ENCODE data around the gene PDZD2. TPM values are rescaled to one million over a fixed set of nuclear protein-coding genes. Genes with fewer than 3 reads are reported as not detected.
"Not testable (repeated sequence)": the region's sequence is repeated elsewhere in the genome, so short reads cannot be mapped to it uniquely, and the experiment has no call there.

PDZD2 gene
- total and polyA plus RNA-seq, 2 experiments from 2014 or later: 8.3 to 16.9 TPM

GRCh38 chr5:32038523-32038922, 399.6 kb downstream of the PDZD2 start:
- Histone ChIP-seq H3K4me3 (no peak overlapping the region), H3K79me2 (replicated peaks; ENCODE audit: insufficient read depth) (no peaks in the 10 kb centered on the region), H4K20me1 (replicated peaks; ENCODE audit: insufficient read depth) (no peaks in the 10 kb centered on the region), H3K4me1 (ENCODE audit: insufficient read depth) (no peaks in the 10 kb centered on the region; the same call in 1 of the 2 replicates), H3K27ac (ENCODE audit: low read depth) (no peak overlapping the region), H3K36me3 (ENCODE audit: insufficient read depth) (peaks cover 4% of the 10 kb centered on the region; the same call in 1 of the 2 replicates), H3K4me2 (no peak overlapping the region), H3K9me2 (ENCODE audit: insufficient read depth) (no peaks in the 10 kb centered on the region), H3K27me3 (ENCODE audit: insufficient read depth) (no peaks in the 10 kb centered on the region), H3F3A (replicated peaks; ENCODE audit: low read depth) (no peaks in the 10 kb centered on the region), H2AFZ (no peak overlapping the region)
- no peak for DNase-seq (ENCODE audit: low spot score)
- peaks cover 5% of the 10 kb centered on the region; the same call in 1 of the 3 replicates for H3K4me1 Mint-ChIP-seq
- ATAC-seq: no peak
- no peak overlapping the region for H3K27ac Mint-ChIP-seq
- TF ChIP-seq, protein P1, sequence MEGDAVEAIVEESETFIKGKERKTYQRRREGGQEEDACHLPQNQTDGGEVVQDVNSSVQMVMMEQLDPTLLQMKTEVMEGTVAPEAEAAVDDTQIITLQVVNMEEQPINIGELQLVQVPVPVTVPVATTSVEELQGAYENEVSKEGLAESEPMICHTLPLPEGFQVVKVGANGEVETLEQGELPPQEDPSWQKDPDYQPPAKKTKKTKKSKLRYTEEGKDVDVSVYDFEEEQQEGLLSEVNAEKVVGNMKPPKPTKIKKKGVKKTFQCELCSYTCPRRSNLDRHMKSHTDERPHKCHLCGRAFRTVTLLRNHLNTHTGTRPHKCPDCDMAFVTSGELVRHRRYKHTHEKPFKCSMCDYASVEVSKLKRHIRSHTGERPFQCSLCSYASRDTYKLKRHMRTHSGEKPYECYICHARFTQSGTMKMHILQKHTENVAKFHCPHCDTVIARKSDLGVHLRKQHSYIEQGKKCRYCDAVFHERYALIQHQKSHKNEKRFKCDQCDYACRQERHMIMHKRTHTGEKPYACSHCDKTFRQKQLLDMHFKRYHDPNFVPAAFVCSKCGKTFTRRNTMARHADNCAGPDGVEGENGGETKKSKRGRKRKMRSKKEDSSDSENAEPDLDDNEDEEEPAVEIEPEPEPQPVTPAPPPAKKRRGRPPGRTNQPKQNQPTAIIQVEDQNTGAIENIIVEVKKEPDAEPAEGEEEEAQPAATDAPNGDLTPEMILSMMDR (conservative IDR thresholded peaks at IDR 0.05; ENCODE audit: low read depth in 2 of 2): peak; percentile 19 to 22; a peak in 2 of 4 replicates
- no peak for TF ChIP-seq JUNB (IDR thresholded peaks at IDR 0.05; ENCODE audit: unreplicated experiment)
- H3K27me3 Mint-ChIP-seq (ENCODE audit: insufficient read depth, low read depth, poor library complexity): peaks cover 2% of the 10 kb centered on the region
- peaks cover 45% of the 10 kb centered on the region for H3K9me3 Mint-ChIP-seq
- H3K4me3 Mint-ChIP-seq: no peak overlapping the region
- peaks cover 46% of the 10 kb centered on the region for H3K36me3 Mint-ChIP-seq (ENCODE audit: low read depth)

GRCh38 chr5:32039133-32039532, 400.2 kb downstream of the PDZD2 start:
- not testable (repeated sequence) for H3F3A ChIP-seq (replicated peaks; ENCODE audit: low read depth); H3K79me2 ChIP-seq (replicated peaks; ENCODE audit: insufficient read depth); DNase-seq (ENCODE audit: low spot score); H4K20me1 ChIP-seq (replicated peaks; ENCODE audit: insufficient read depth); H3K4me3 Mint-ChIP-seq; H3K4me3 ChIP-seq; H3K27ac ChIP-seq (ENCODE audit: low read depth); H3K27me3 Mint-ChIP-seq (ENCODE audit: insufficient read depth, low read depth, poor library complexity); H3K4me1 ChIP-seq (ENCODE audit: insufficient read depth); H3K36me3 ChIP-seq (ENCODE audit: insufficient read depth); H3K4me2 ChIP-seq; H3K27ac Mint-ChIP-seq; ATAC-seq; H2AFZ ChIP-seq; H3K27me3 ChIP-seq (ENCODE audit: insufficient read depth); H3K9me2 ChIP-seq (ENCODE audit: insufficient read depth); H3K4me1 Mint-ChIP-seq
- peaks cover 45% of the 10 kb centered on the region for H3K9me3 Mint-ChIP-seq
- H3K36me3 Mint-ChIP-seq (ENCODE audit: low read depth): peaks cover 46% of the 10 kb centered on the region

- H3K36me3 ChIP-seq (ENCODE audit: insufficient read depth); H3K79me2 ChIP-seq (replicated peaks; ENCODE audit: insufficient read depth); H4K20me1 ChIP-seq (replicated peaks; ENCODE audit: insufficient read depth); H3K27ac Mint-ChIP-seq; H3K4me1 ChIP-seq (ENCODE audit: insufficient read depth); H3K27me3 Mint-ChIP-seq (ENCODE audit: insufficient read depth, low read depth, poor library complexity); H3K4me3 ChIP-seq; H2AFZ ChIP-seq; H3K4me2 ChIP-seq; DNase-seq (ENCODE audit: low spot score); H3K4me3 Mint-ChIP-seq; ATAC-seq; H3F3A ChIP-seq (replicated peaks; ENCODE audit: low read depth); H3K27ac ChIP-seq (ENCODE audit: low read depth); H3K9me2 ChIP-seq (ENCODE audit: insufficient read depth); H3K4me1 Mint-ChIP-seq; H3K27me3 ChIP-seq (ENCODE audit: insufficient read depth): not testable (repeated sequence)
- Mint-ChIP-seq H3K9me3 (peaks cover 45% of the 10 kb centered on the region), H3K36me3 (ENCODE audit: low read depth) (peaks cover 46% of the 10 kb centered on the region)
These were observed 400.7 kb downstream of the PDZD2 start for GRCh38 chr5:32039601-32040000.

DNA sequence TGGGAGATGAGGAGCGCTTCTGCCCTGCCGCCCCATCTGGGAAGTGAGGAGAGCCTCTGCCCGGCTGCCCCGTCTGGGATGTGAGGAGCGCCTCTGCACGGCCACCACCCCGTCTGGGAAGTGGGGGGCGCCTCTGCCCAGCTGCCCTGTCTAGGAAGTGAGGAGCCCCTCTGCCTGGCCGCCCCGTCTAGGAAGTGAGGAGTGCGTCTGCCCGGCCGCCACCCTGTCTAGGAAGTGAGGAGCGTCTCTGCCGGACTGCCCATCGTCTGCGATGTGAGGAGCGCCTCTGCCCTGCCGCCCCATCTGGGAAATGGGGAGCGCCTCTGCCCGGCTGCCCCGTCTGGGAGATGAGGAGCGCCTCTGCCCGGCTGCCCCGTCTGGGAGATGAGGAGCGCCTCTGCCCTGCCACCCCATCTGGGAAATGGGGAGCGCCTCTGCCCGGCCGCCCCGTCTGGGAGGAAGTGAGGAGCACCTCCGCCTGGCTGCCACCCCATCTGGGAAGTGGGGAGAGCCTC, 401.3 kb downstream of the PDZD2 start:
- ATAC-seq; H3K4me1 ChIP-seq (ENCODE audit: insufficient read depth); H3K79me2 ChIP-seq (replicated peaks; ENCODE audit: insufficient read depth); H3K27ac Mint-ChIP-seq; DNase-seq (ENCODE audit: low spot score); H3K27me3 ChIP-seq (ENCODE audit: insufficient read depth); H3K27me3 Mint-ChIP-seq (ENCODE audit: insufficient read depth, low read depth, poor library complexity); H3K4me3 ChIP-seq; H3K27ac ChIP-seq (ENCODE audit: low read depth); H3K4me3 Mint-ChIP-seq; H3F3A ChIP-seq (replicated peaks; ENCODE audit: low read depth); H4K20me1 ChIP-seq (replicated peaks; ENCODE audit: insufficient read depth); H3K9me2 ChIP-seq (ENCODE audit: insufficient read depth); H3K36me3 ChIP-seq (ENCODE audit: insufficient read depth); H3K4me1 Mint-ChIP-seq; H2AFZ ChIP-seq; H3K4me2 ChIP-seq: not testable (repeated sequence)
- Mint-ChIP-seq H3K36me3 (ENCODE audit: low read depth) (peaks cover 46% of the 10 kb centered on the region), H3K9me3 (peaks cover 45% of the 10 kb centered on the region)

Data from GM23338 (cell line).